Measurements from ENCODE around the gene ERO1A. TPM values are rescaled to one million over a fixed set of nuclear protein-coding genes. Genes with fewer than 3 reads are reported as not detected.

ERO1A gene
- total RNA-seq, 2 donors from 2014 or later, result 90.6 to 92.6 TPM

DNA sequence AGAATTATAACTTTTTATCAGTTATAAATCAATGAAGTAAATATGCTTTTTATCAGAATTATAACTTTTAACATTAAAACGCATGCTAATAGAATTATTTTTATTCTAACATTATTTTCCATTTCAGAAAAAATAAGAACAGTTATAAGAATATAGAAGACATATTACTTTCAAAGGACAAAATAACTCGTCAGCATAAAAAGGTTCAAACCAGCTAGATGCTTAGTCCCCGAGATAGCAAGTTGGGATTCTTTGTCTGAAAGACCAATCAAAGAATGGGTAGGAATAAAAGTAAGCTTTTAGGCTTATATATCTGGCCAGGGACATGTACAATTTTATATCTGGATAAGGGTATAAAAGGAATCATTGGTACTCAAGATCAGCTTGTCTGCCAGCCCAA, 76.8 kb downstream of the ERO1A start:
- H3K36me3 Mint-ChIP-seq (ENCODE audit: low read depth), result peaks cover 2% of the 10 kb centered on the region
- no peaks in the 10 kb centered on the region for H3K9me3 ChIP-seq (ENCODE audit: control insufficient read depth, low read length, poor library complexity, severe bottlenecking)
- no peak for DNase-seq
- H3K27me3 Mint-ChIP-seq, result peaks cover 14% of the 10 kb centered on the region
- H3K4me3 Mint-ChIP-seq, result no peak overlapping the region
- H3K27ac Mint-ChIP-seq, result no peak overlapping the region
- ATAC-seq, result no peak
- no peaks in the 10 kb centered on the region for H3K4me1 Mint-ChIP-seq

DNA sequence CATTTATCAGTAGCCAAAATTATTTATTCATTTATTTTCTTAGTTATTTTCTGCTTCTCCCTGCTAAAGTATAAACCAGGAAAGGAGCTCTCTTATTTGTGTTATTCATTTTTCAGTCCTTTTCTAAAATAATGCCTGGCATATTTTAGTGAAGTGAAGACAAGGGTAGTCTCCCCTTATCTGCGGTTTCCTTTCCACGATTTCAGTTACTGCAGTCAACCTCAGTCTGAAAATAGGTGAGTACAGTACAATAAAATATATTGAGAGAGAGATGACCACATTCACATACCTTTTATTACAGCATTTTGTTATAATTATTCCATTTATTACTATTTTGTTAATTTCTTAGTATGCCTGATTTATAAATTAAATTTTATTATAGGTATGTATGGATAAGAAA, 85.2 kb downstream of the ERO1A start:
- no peak overlapping the region for H3K4me3 Mint-ChIP-seq
- no peaks in the 10 kb centered on the region for H3K9me3 ChIP-seq (ENCODE audit: control insufficient read depth, low read length, poor library complexity, severe bottlenecking)
- no peak for DNase-seq
- no peak for ATAC-seq
- peaks cover 2% of the 10 kb centered on the region for H3K4me1 Mint-ChIP-seq
- H3K27me3 Mint-ChIP-seq, result peaks cover 10% of the 10 kb centered on the region
- no peak overlapping the region for H3K27ac Mint-ChIP-seq
- peaks cover 8% of the 10 kb centered on the region for H3K36me3 Mint-ChIP-seq (ENCODE audit: low read depth)

DNA sequence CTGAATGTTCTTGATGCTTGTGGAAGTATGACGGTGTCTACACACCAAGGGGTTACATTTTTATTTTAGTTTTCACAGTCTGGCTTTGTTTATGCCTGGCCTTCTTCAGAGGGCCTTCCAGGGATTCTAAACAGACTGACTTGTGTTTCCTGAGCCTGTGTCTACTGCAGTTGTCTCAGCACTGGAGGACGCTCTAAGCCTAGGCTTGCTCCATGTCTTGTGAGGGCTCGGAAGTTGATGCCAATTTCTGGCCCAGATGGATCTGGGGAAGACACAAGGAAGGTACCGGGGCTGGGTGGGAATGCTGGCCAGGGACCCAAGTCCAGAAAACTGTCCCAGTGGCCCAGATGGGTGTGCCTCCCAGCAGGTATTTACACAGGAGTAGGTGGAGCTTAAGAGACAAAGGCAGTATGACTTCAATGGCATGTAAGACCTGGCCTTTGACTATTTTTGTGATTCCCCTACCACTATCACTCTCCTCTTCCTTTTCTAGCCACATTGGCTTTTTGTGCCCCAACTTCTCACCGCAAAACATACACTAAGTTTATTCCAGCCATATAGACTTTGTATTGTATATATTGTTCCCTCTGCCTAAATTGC, 85.8 kb downstream of the ERO1A start:
- H3K27ac Mint-ChIP-seq, result no peak overlapping the region
- H3K9me3 ChIP-seq (ENCODE audit: control insufficient read depth, low read length, poor library complexity, severe bottlenecking), result no peaks in the 10 kb centered on the region
- H3K36me3 Mint-ChIP-seq (ENCODE audit: low read depth), result peaks cover 8% of the 10 kb centered on the region
- ATAC-seq, result no peak
- H3K4me1 Mint-ChIP-seq, result peaks cover 2% of the 10 kb centered on the region
- no peak for DNase-seq
- no peak overlapping the region for H3K4me3 Mint-ChIP-seq
- H3K27me3 Mint-ChIP-seq, result peaks cover 5% of the 10 kb centered on the region

DNA sequence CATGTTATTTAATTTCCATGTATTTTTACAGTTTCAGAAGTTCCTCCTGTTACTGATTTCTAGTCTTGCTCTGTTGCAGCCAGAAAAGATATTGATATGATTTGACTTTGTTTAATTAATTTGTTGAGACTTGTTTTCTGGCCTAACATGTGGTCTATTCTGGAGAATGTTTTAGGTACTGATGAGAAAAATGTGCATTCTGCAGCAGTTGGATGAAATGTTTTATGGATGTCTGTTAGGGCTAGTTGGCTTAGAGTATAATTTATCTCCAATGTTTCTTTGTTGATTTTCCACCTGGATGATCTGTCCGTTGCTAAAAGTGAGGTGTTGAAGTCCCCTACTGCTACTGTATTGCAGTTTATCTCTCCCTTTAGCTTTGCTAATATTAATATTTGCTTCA, 88.3 kb downstream of the ERO1A start:
- H3K36me3 Mint-ChIP-seq (ENCODE audit: low read depth), result peaks cover 8% of the 10 kb centered on the region
- H3K4me3 Mint-ChIP-seq, result no peak overlapping the region
- DNase-seq (no peak), ATAC-seq (no peak)
- H3K27me3 Mint-ChIP-seq, result peaks cover 5% of the 10 kb centered on the region
- no peak overlapping the region for H3K27ac Mint-ChIP-seq
- peaks cover 5% of the 10 kb centered on the region for H3K4me1 Mint-ChIP-seq
- no peaks in the 10 kb centered on the region for H3K9me3 ChIP-seq (ENCODE audit: control insufficient read depth, low read length, poor library complexity, severe bottlenecking)

GRCh38 chr14:52602131-52602530, 93.2 kb downstream of the ERO1A start:
- DNase-seq, result no peak
- ATAC-seq, result no peak
- Mint-ChIP-seq H3K4me1 (peaks cover 3% of the 10 kb centered on the region), H3K27me3 (no peaks in the 10 kb centered on the region), H3K36me3 (ENCODE audit: low read depth) (peaks cover 4% of the 10 kb centered on the region), H3K4me3 (no peak overlapping the region), H3K27ac (no peak overlapping the region)
- H3K9me3 ChIP-seq (ENCODE audit: control insufficient read depth, low read length, poor library complexity, severe bottlenecking), result no peaks in the 10 kb centered on the region

DNA sequence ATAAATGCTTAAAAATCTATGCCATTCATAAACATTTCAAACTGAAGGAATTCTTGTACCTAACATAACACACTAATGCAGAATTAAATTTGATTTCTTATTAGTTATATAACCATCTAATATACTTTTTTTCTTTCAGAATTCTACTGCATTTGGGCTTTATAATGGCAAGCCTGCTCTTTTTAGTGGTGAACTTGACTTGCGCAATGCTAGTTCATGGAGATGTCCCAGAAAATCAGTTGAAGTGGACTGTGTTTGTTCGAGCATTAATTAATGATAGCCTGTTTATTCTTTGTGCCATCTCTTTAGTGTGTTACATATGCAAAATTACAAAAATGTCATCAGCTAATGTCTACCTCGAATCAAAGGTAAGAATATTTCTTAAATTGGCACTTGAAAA, 95.4 kb downstream of the ERO1A start:
- DNase-seq, result no peak
- H3K27ac Mint-ChIP-seq, result no peak overlapping the region
- H3K9me3 ChIP-seq (ENCODE audit: control insufficient read depth, low read length, poor library complexity, severe bottlenecking), result no peaks in the 10 kb centered on the region
- no peak overlapping the region for H3K4me3 Mint-ChIP-seq
- no peak for ATAC-seq
- H3K4me1 Mint-ChIP-seq, result peaks cover 3% of the 10 kb centered on the region
- no peaks in the 10 kb centered on the region for H3K36me3 Mint-ChIP-seq (ENCODE audit: low read depth)
- H3K27me3 Mint-ChIP-seq, result no peaks in the 10 kb centered on the region

DNA sequence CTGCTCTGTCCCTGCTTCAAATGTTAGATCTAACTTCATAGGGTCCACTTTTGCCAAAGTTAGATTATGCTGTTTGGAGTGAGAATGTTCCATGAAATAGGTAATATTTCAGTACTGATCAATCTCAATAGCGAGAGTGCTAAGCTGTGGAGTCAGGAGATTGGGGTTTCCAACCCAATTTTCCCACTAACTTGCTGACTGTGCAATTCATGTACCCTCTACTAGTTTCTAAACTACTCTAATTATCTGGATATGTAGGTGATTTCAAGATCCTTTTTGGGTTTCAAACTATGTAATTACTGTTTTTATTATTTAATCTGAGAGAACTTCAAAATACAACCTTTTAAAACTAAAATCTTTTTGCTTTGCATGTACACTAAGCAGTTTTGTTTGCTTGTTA, 96.8 kb downstream of the ERO1A start:
- Mint-ChIP-seq H3K4me1 (peaks cover 3% of the 10 kb centered on the region), H3K4me3 (no peak overlapping the region), H3K27me3 (no peaks in the 10 kb centered on the region), H3K36me3 (ENCODE audit: low read depth) (peaks cover 3% of the 10 kb centered on the region), H3K27ac (no peak overlapping the region)
- ATAC-seq, result no peak
- DNase-seq, result no peak
- H3K9me3 ChIP-seq (ENCODE audit: control insufficient read depth, low read length, poor library complexity, severe bottlenecking), result no peaks in the 10 kb centered on the region

DNA sequence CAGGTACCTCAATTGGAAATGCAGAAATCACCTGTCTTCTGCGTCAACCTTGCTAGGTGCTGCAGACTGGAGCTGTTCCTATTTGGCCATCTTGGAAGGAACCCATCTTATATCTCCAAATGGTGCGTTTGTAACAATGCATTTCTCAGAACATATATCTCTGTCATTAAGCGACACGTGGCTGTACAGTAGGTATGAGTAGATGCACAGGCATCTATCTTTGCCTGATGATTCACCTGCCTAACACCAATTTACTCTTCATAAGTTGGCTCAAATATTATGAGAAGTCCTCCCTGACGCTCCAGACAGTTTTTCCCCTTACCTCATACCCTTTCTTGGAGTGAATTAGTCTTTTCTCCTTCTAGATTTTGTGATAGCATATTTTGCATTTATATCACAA, 98.5 kb downstream of the ERO1A start:
- H3K4me1 Mint-ChIP-seq, result no peaks in the 10 kb centered on the region
- H3K27me3 Mint-ChIP-seq, result no peaks in the 10 kb centered on the region
- no peak overlapping the region for H3K27ac Mint-ChIP-seq
- no peaks in the 10 kb centered on the region for H3K9me3 ChIP-seq (ENCODE audit: control insufficient read depth, low read length, poor library complexity, severe bottlenecking)
- H3K4me3 Mint-ChIP-seq, result no peak overlapping the region
- peaks cover 3% of the 10 kb centered on the region for H3K36me3 Mint-ChIP-seq (ENCODE audit: low read depth)
- DNase-seq (no peak), ATAC-seq (no peak)

GRCh38 chr14:52596320-52596719, 99.0 kb downstream of the ERO1A start:
- Mint-ChIP-seq H3K27ac (no peak overlapping the region), H3K36me3 (ENCODE audit: low read depth) (peaks cover 3% of the 10 kb centered on the region), H3K4me3 (no peak overlapping the region), H3K4me1 (no peaks in the 10 kb centered on the region), H3K27me3 (no peaks in the 10 kb centered on the region)
- no peak for DNase-seq
- no peak for ATAC-seq
- H3K9me3 ChIP-seq (ENCODE audit: control insufficient read depth, low read length, poor library complexity, severe bottlenecking), result no peaks in the 10 kb centered on the region

- peaks cover 14% of the 10 kb centered on the region for H3K27me3 Mint-ChIP-seq
- peaks cover 7% of the 10 kb centered on the region for H3K36me3 Mint-ChIP-seq (ENCODE audit: low read depth)
- no peaks in the 10 kb centered on the region for H3K9me3 ChIP-seq (ENCODE audit: control insufficient read depth, low read length, poor library complexity, severe bottlenecking)
- H3K27ac Mint-ChIP-seq, result no peak overlapping the region
- H3K4me1 Mint-ChIP-seq, result no peaks in the 10 kb centered on the region
- no peak for DNase-seq
- no peak overlapping the region for H3K4me3 Mint-ChIP-seq
- no peak for ATAC-seq
Observed at GRCh38 chr14:52590318-52590717, 105.0 kb downstream of the ERO1A start.

Other genes with a start within 250 kb of the ERO1A start
- gene TXNDC16, start 143.1 kb downstream of the ERO1A start, total RNA-seq, result 10 to 100 TPM in 1 of 2 donors, 1 to 10 TPM in 1; 9.4 to 13.7 TPM
- under 1 TPM; 0.37 to 0.70 TPM for gene GPR137C, start 142.7 kb downstream of the ERO1A start, total RNA-seq
- gene PSMC6, start 11.6 kb upstream of the ERO1A start, total RNA-seq, result 100 to 1,000 TPM; 110 to 117 TPM
- gene STYX, start 34.6 kb upstream of the ERO1A start, total RNA-seq, result 10 to 100 TPM; 27.8 to 30.7 TPM
- gene GNPNAT1, start 96.0 kb upstream of the ERO1A start, total RNA-seq, result 1 to 10 TPM; 7.0 to 7.8 TPM

Measured in T-helper 17 cell (primary cell).